DND-41 (cell line): ENCODE results near the gene TSHZ1.
"Not testable (repeated sequence)": the region's sequence is repeated elsewhere in the genome, so short reads cannot be mapped to it uniquely, and the experiment has no call there.

Experiments
- ATAC-seq: fragments of 200-7000 bp; cut with Tn5 transposase; 3 replicates; pipeline ENCODE4 v1.9.1; 2021; ENCODE audit warnings: low read depth; ENCODE audit not compliant: insufficient read depth
- DNase-seq: peaks from one replicate; pipeline ENCODE4 v3.0.0-alpha.2; 2020
- H2AFZ ChIP-seq: 2 replicates; pipeline ENCODE4 v1.6.0; 2012; ENCODE audit warnings: low read depth, low read length
- H3K27ac ChIP-seq: 2 replicates; pipeline ENCODE4 v1.5.1; 2012; ENCODE audit warnings: low read length, inconsistent platforms
- H3K27me3 ChIP-seq: fragments of 200-600 bp; sonication (generic); 2 replicates; pipeline ENCODE4 v1.6.0; 2012; ENCODE audit warnings: low read length, mild to moderate bottlenecking, inconsistent platforms; ENCODE audit not compliant: insufficient read depth, poor library complexity
- H3K36me3 ChIP-seq: 2 replicates; pipeline ENCODE4 v1.5.1; 2012; ENCODE audit warnings: low read length, inconsistent platforms; ENCODE audit not compliant: insufficient read depth
- H3K4me1 ChIP-seq: 2 replicates; pipeline ENCODE4 v1.5.1; 2012; ENCODE audit warnings: mild to moderate bottlenecking, low read length; ENCODE audit not compliant: insufficient read depth
- H3K4me2 ChIP-seq: 2 replicates; pipeline ENCODE4 v1.6.0; 2012; ENCODE audit warnings: mild to moderate bottlenecking, moderate library complexity, low read length, inconsistent platforms; ENCODE audit not compliant: insufficient read depth
- H3K4me3 ChIP-seq, 2 experiments: fragments of 200-600 bp in 1 of 2; shearing (Covaris generic) in 1 of 2; 2 replicates each; pipeline ENCODE4 v1.5.1; 2012 to 2016; ENCODE audit warnings: inconsistent platforms in 2 of 2, low read length in 2 of 2, mild to moderate bottlenecking in 2 of 2, low read depth in 1 of 2, moderate library complexity in 1 of 2
- H3K79me2 ChIP-seq: 2 replicates; pipeline ENCODE4 v1.6.0; 2012; ENCODE audit warnings: low read length, inconsistent platforms; ENCODE audit not compliant: insufficient read depth
- H3K9ac ChIP-seq: 2 replicates; pipeline ENCODE4 v1.6.0; 2012; ENCODE audit warnings: low read depth, mild to moderate bottlenecking, inconsistent platforms, low read length, moderate library complexity
- H3K9me3 ChIP-seq: 2 replicates; pipeline ENCODE4 v1.5.1; 2012; ENCODE audit warnings: low read length, moderate library complexity, mild to moderate bottlenecking, inconsistent platforms; ENCODE audit not compliant: insufficient read depth, severe bottlenecking
- H4K20me1 ChIP-seq: 2 replicates; pipeline ENCODE4 v1.6.0; 2012; ENCODE audit warnings: low read length; ENCODE audit not compliant: insufficient read depth
- EZH2 ChIP-seq: IDR thresholded peaks from 3 replicates; pipeline ENCODE4 v1.6.1; 2012; ENCODE audit warnings: borderline replicate concordance, low read depth, mild to moderate bottlenecking, moderate library complexity, low read length, inconsistent platforms; ENCODE audit not compliant: severe bottlenecking
- TF ChIP-seq, protein P1 (sequence below): IDR thresholded peaks from 2 replicates; pipeline ENCODE4 v1.5.1; 2012; ENCODE audit warnings: borderline replicate concordance, low read length, moderate library complexity, mild to moderate bottlenecking; ENCODE audit not compliant: poor library complexity, severe bottlenecking; ENCODE audit errors: extremely low read depth

TSHZ1 gene

DNA sequence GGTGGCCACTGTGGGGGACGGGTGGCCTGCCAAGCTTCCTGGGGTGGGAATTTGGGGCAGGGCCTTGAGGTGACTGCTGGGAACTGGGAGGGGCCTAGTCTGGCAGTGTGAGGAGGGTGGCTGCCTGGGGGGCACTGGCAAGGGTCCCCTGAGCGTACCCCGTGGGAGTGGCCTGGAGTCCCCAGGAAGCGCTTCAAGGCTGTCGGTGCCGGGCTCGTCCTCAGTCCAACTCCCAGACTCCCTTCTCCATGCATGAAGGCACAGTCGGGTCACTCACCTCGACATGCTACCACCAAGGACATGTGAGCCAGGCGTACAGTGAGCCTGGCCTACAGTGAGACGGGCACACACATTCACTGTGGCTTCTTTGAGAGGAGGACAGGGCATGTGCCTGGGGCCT is 111.6 kb downstream of the TSHZ1 start:
- no peaks in the 10 kb centered on the region for H3K36me3 ChIP-seq
- H3K79me2 ChIP-seq: no peaks in the 10 kb centered on the region
- no peaks in the 10 kb centered on the region for H3K4me1 ChIP-seq
- no peak overlapping the region for H3K27ac ChIP-seq
- no peak overlapping the region for H3K4me2 ChIP-seq
- no peak overlapping the region for H3K9ac ChIP-seq
- ATAC-seq: no peak
- TF ChIP-seq, protein P1, sequence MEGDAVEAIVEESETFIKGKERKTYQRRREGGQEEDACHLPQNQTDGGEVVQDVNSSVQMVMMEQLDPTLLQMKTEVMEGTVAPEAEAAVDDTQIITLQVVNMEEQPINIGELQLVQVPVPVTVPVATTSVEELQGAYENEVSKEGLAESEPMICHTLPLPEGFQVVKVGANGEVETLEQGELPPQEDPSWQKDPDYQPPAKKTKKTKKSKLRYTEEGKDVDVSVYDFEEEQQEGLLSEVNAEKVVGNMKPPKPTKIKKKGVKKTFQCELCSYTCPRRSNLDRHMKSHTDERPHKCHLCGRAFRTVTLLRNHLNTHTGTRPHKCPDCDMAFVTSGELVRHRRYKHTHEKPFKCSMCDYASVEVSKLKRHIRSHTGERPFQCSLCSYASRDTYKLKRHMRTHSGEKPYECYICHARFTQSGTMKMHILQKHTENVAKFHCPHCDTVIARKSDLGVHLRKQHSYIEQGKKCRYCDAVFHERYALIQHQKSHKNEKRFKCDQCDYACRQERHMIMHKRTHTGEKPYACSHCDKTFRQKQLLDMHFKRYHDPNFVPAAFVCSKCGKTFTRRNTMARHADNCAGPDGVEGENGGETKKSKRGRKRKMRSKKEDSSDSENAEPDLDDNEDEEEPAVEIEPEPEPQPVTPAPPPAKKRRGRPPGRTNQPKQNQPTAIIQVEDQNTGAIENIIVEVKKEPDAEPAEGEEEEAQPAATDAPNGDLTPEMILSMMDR: no peak
- TF ChIP-seq EZH2: no peak
- no peaks in the 10 kb centered on the region for H3K27me3 ChIP-seq
- peaks cover 7% of the 10 kb centered on the region for H3K9me3 ChIP-seq
- H4K20me1 ChIP-seq: no peaks in the 10 kb centered on the region
- H2AFZ ChIP-seq: no peak overlapping the region
- no peak for DNase-seq
- no peak overlapping the region for H3K4me3 ChIP-seq

DNA sequence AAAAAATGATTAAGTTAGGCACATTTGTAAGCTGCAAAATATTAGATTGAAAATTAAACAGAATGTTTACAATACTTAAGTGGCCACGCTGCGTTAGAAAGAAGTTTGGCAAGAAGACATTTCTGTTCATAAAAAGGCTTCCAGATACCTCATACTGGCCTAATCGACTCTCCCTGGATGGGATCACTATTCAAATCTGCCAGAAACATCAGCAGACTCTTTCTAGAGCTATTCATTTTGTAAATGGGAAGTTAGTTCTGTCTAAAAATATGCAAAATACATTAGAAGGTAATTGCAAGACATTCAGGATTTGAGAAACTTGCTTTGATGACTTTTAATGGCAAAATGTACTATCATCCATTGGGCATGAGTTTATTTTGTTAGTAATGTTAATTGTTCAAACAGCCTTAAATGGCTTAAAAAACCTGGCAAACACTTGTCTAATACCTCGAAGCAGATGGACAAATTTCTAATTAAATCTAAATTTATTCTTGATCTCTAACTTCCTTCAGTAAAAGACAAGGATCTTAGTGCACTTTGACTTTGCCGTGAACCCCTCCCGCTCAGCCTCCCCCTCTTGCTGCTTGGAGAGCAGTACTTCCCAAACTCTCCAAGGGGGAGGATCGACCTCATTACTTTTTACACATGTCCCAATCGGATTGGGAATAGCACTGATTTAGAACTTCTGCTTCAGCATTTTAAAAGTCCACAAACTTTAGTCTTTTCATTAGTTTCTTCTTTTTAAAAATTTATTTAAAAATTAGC is 113.4 kb downstream of the TSHZ1 start:
- no peak overlapping the region for H3K4me3 ChIP-seq
- H3K4me2 ChIP-seq: no peak overlapping the region
- H3K9ac ChIP-seq: no peak overlapping the region
- H2AFZ ChIP-seq: no peak overlapping the region
- ATAC-seq (no peak), DNase-seq (no peak)
- TF ChIP-seq EZH2: no peak
- TF ChIP-seq, protein P1: no peak
- no peaks in the 10 kb centered on the region for H3K36me3 ChIP-seq
- no peaks in the 10 kb centered on the region for H3K79me2 ChIP-seq
- H3K4me1 ChIP-seq: no peaks in the 10 kb centered on the region
- H3K9me3 ChIP-seq: peaks cover 7% of the 10 kb centered on the region
- no peaks in the 10 kb centered on the region for H4K20me1 ChIP-seq
- no peaks in the 10 kb centered on the region for H3K27me3 ChIP-seq
- H3K27ac ChIP-seq: no peak overlapping the region

DNA sequence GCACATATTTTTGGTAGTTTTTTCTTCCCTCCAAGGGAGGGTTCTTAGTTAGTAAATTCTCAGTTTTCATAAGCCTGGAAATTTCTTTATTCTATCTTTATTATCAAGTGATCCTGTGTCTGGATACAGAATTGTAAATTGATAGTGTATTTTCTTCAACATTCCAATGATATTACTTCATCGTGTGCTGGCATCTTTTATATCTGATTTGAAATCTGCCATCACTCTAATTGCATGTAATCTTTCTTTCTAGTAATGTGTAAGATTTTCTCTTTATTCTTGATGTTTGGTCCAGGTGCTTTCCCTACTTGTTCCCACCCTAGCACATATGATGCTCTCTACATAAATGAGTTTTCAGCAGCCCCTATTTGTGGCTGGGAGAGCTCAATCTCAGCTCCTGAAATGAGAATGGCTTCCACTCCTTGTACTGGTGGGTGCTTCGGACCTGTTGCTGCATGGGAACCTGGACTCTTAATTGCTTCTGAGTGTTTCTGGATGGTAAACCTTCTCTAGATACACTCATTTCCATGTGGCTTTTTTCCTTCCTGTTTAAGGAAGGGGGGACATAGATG is 114.2 kb downstream of the TSHZ1 start:
- no peak overlapping the region for H3K27ac ChIP-seq
- no peak overlapping the region for H3K4me3 ChIP-seq
- H3K79me2 ChIP-seq: no peaks in the 10 kb centered on the region
- no peaks in the 10 kb centered on the region for H3K36me3 ChIP-seq
- H3K9ac ChIP-seq: no peak overlapping the region
- ATAC-seq (no peak), DNase-seq (no peak)
- no peak overlapping the region for H3K4me2 ChIP-seq
- no peaks in the 10 kb centered on the region for H4K20me1 ChIP-seq
- H3K4me1 ChIP-seq: no peaks in the 10 kb centered on the region
- H3K27me3 ChIP-seq: no peaks in the 10 kb centered on the region
- H2AFZ ChIP-seq: no peak overlapping the region
- peaks cover 7% of the 10 kb centered on the region for H3K9me3 ChIP-seq
- TF ChIP-seq, protein P1: no peak
- no peak for TF ChIP-seq EZH2

DNA sequence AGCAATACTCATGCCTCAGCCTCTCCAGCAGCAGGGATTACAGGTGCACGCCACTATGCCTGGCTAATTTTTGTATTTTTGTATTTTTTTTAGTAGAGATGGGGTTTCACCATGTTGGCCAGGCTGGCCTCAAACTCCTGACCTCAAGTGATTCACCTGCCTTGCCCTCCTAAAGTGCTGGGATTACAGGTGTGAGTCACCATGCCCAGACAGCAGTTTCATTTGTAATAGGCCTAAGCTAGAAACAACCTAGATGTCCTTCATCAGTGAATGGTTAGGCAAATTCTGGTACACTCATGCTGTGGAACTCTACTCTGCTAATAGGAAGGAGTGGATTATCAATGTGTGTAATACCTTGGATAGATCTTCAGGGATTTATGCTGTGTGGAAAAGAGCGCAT is 119.2 kb downstream of the TSHZ1 start:
- H3K9ac ChIP-seq, H3K79me2 ChIP-seq, H3K4me2 ChIP-seq, H3K4me1 ChIP-seq, H3K27ac ChIP-seq, ATAC-seq, DNase-seq, H3K4me3 ChIP-seq, H3K27me3 ChIP-seq, H4K20me1 ChIP-seq, H2AFZ ChIP-seq, H3K36me3 ChIP-seq, H3K9me3 ChIP-seq: not testable (repeated sequence)
